ENCODE measurements around the gene ATP8B1.

DNA sequence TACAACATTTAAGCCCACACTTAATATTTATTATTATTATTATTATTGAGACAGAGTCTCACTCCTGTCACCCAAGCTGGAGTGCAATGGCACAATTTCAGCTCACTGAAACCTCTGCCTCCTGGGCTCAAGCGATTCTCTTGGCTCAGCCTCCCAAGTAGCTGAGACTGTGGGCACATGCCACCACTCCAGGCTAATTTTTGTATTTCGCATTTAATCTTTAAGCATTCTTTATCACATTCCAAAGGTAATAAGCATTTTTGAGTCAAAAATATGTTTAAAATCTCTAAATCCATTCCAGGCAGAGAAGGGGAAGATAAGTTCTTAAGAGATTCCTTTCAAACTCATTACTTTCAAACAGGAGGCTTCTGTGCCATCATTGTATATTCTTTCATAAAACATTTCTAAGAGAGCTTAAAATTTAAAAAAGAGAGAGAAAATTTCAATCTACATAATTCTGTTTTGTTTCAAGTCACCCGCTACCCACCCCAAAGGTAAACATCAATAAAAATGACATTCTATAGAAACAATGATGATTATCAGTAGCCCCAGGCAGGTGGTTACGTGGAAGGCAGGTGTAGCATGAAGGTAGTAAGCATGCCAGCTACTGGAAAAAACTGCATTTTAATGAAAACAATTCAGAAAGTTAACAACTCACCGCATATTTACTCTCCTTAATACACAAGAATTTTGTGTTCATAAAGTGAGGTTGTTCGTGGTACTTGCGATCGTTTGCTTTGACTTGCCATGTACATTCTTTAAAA is 97.1 kb downstream of the ATP8B1 start:
- TF ChIP-seq CTCF (IDR thresholded peaks at IDR 0.05) (no peak), EP300 (IDR thresholded peaks at IDR 0.05) (no peak)
